Transverse colon (tissue), 4 donors: ENCODE results near the gene PABPN1L. TPM values are rescaled to one million over a fixed set of nuclear protein-coding genes. Genes with fewer than 3 reads are reported as not detected.

Source experiments
- DNase-seq: peaks from one replicate; pipeline ENCODE4 v3.0.0-alpha.2; 2019
- H3K27ac ChIP-seq, 4 donors: fragments of 200-600 bp; sonication (generic); 2 replicates each; pipeline ENCODE4 v1.5.1; 2016 to 2018; ENCODE audit warnings: inconsistent platforms in 4 of 4
- H3K27me3 ChIP-seq: fragments of 200-600 bp; sonication (generic); 2 replicates; pipeline ENCODE4 v1.5.1; 2017; ENCODE audit warnings: inconsistent platforms
- H3K36me3 ChIP-seq, 4 donors: fragments of 200-600 bp; sonication (generic); 2 replicates each; pipeline ENCODE4 v1.5.1; 2017 to 2019; ENCODE audit warnings: inconsistent platforms in 4 of 4
- H3K4me1 ChIP-seq, 4 donors: fragments of 200-600 bp; sonication (generic); 2 replicates each; pipeline ENCODE4 v1.5.1; 2017 to 2020; ENCODE audit warnings: inconsistent platforms in 4 of 4
- H3K4me3 ChIP-seq, 4 donors: fragments of 200-600 bp; sonication (generic); 1 replicate in 1 of 4; 2 replicates in 3 of 4; pipeline versions ENCODE4 v1.5.1 to v1.6.1; 2017 to 2019; ENCODE audit warnings: inconsistent platforms in 4 of 4
- H3K9me3 ChIP-seq, 2 donors: fragments of 200-600 bp; sonication (generic); 2 replicates each; pipeline ENCODE4 v1.5.1; 2017 to 2019; ENCODE audit warnings: inconsistent platforms in 2 of 2
- EP300 ChIP-seq: sonication (generic); formaldehyde crosslinking; IDR thresholded peaks from one replicate; pipeline ENCODE4 v1.6.1; 2017; ENCODE audit warnings: antibody characterized with exemption, low read depth
- POLR2A ChIP-seq: fragments of 450-650 bp; IDR thresholded peaks from one replicate; pipeline ENCODE4 v1.6.1; 2016; ENCODE audit warnings: antibody characterized with exemption, mild to moderate bottlenecking, moderate library complexity
- POLR2AphosphoS5 ChIP-seq, 3 donors: sonication (generic); formaldehyde crosslinking; IDR thresholded peaks; one replicate each; pipeline ENCODE4 v1.6.1; 2016; ENCODE audit warnings: antibody characterized with exemption in 3 of 3
- WGBS, 2 donors: methylation state at CpG; one replicate each; pipeline ENCODE4 v1.1.5; 2018; ENCODE audit warnings: low coverage in 1 of 2; 5-methylcytosine and 5-hydroxymethylcytosine counted together
- in situ Hi-C, 4 donors: fragments of 200-750 bp; cut with MboI; loops; one replicate each; pipeline versions ENCODE4 v1.15.0 to v1.15.1; 2017; ENCODE audit warnings: low sequenced_read_pairs in 3 of 4, low pct_ligation_motif_present in 1 of 4, low pct_unique_long_range_greater_than_20kb in 1 of 4
- intact Hi-C: fragments of 100-400 bp; cut with DNase I; formaldehyde crosslinking; loops from one replicate; pipeline ENCODE4 v1.15.1; 2023; ENCODE audit warnings: low total_unique reads
- total RNA-seq, 4 donors: library from RNA; depleted of rRNA; stranded (reverse); fragments of >200 nt; gene quantifications; one replicate each; pipeline ENCODE4 v1.1.0, GENCODE V29; 2016
- TF ChIP-seq, protein P1 (sequence below), 5 experiments: fragments of 200-600 bp in 3 of 5; fragments of 450-650 bp in 2 of 5; sonication (generic) in 3 of 5; IDR thresholded peaks; 1 replicate in 2 of 5; 2 replicates in 3 of 5; pipeline ENCODE4 v1.5.1; 2016 to 2017; ENCODE audit warnings: antibody characterized with exemption in 5 of 5, inconsistent platforms in 3 of 5, mild to moderate bottlenecking in 2 of 5, moderate library complexity in 1 of 5

Gene PABPN1L
- total RNA-seq, 4 donors from 2014 or later, result not detected

DNA sequence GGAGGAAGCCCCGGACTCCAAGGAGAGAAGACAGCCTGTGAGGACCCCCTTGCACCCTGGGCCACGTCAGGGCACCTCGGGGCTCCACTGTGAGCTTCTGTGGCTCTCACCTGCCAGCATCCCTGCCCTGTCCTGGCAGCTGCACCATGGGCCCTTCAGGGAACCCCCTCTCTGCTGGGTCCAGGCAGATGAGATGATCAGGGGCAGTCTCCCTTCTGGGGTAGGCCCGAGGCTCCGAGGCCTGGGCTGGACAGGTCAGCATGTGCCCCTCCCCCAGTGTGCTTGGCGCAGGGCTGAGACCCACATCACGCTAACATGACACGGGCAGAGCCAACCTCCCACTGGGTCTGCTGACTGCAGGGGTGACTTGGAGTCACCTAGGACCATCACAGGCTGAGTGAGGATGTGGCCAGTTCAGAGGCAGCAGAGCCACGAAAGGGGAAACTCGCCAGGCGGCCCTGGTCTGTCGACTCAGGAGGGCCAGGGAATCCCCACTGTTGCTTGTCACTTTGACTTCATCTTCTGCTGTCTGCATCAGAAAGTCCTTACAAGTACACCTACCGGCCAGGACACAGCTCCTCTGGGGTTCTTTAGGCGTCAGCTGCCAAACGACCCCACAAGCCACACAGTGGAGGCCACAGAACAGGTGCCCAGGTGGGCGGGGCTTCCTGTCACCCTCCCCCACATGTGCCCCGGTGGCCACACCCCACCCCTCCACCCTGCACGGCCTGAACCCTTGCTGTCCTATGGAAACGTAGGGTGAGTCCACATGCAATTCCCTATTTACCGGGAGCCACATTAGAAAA lies 12.0 kb downstream of the PABPN1L start:
- peak; percentile 27 for DNase-seq
- H3K27ac ChIP-seq, result no peak overlapping the region
- in situ Hi-C loops (no loop called here), intact Hi-C loops (no loop called here)
- H3K4me3 ChIP-seq, result no peak overlapping the region
- 42 to 62% methylated on average over 2 to 17 of the region's 20 CpGs for WGBS, 2 donors
- H3K36me3 ChIP-seq, result peaks cover 0 to 4% (median 0%) of the 10 kb centered on the region in 4 donors
- H3K27me3 ChIP-seq, result no peaks in the 10 kb centered on the region
- TF ChIP-seq EP300 (no peak), POLR2A (no peak), POLR2AphosphoS5 (IDR thresholded peaks at IDR 0.05) (no peak)
- TF ChIP-seq, protein P1, sequence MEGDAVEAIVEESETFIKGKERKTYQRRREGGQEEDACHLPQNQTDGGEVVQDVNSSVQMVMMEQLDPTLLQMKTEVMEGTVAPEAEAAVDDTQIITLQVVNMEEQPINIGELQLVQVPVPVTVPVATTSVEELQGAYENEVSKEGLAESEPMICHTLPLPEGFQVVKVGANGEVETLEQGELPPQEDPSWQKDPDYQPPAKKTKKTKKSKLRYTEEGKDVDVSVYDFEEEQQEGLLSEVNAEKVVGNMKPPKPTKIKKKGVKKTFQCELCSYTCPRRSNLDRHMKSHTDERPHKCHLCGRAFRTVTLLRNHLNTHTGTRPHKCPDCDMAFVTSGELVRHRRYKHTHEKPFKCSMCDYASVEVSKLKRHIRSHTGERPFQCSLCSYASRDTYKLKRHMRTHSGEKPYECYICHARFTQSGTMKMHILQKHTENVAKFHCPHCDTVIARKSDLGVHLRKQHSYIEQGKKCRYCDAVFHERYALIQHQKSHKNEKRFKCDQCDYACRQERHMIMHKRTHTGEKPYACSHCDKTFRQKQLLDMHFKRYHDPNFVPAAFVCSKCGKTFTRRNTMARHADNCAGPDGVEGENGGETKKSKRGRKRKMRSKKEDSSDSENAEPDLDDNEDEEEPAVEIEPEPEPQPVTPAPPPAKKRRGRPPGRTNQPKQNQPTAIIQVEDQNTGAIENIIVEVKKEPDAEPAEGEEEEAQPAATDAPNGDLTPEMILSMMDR (IDR thresholded peaks at IDR 0.05), result no peak
- H3K4me1 ChIP-seq, result peaks cover 14 to 31% (median 24%) of the 10 kb centered on the region in 4 donors
- no peaks in the 10 kb centered on the region for H3K9me3 ChIP-seq

DNA sequence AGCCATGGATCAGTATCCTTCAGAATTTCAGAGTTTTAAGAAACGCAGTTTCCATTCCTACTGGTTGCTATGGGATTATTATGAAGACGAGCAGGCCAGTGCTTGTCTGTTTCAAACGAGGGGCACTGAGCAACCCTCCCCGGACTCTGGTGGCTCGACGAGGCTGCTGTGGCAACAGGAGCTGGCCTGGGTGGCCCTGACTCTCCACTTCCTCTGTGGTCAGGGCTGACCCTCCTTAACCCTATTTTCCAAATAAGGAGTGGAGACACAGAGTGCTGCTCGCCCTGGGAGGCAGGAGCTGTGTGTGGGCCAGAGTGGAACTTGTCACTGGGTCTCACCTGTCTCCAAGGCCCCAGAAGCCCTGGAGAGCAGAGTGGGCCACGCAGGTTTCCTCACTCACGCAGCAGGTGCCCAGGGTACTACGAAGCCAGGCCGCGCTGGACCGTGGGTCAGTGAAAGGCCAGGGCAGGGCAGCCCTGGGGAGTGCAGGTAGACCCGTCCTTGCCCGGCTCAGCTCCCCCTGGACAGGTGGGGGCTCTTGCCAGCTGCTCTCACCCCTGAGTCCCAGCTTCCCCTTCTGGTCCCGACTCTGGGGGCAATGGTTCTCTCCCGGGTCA lies 13.0 kb downstream of the PABPN1L start:
- no peaks in the 10 kb centered on the region for H3K36me3 ChIP-seq
- in situ Hi-C loops, result no loop called here
- intact Hi-C loops, result no loop called here
- TF ChIP-seq EP300 (no peak), POLR2A (no peak), POLR2AphosphoS5 (IDR thresholded peaks at IDR 0.05) (no peak)
- TF ChIP-seq, protein P1 (IDR thresholded peaks at IDR 0.05), result no peak
- H3K27ac ChIP-seq, result no peak overlapping the region
- no peak overlapping the region for H3K4me3 ChIP-seq
- DNase-seq, result peak; percentile 19
- H3K27me3 ChIP-seq, result no peaks in the 10 kb centered on the region
- H3K9me3 ChIP-seq, result no peaks in the 10 kb centered on the region
- WGBS, 2 donors, result 89 to 100% methylated on average over 1 to 17 of the region's 17 CpGs
- peaks cover 14 to 29% (median 24%) of the 10 kb centered on the region in 4 donors for H3K4me1 ChIP-seq

DNA sequence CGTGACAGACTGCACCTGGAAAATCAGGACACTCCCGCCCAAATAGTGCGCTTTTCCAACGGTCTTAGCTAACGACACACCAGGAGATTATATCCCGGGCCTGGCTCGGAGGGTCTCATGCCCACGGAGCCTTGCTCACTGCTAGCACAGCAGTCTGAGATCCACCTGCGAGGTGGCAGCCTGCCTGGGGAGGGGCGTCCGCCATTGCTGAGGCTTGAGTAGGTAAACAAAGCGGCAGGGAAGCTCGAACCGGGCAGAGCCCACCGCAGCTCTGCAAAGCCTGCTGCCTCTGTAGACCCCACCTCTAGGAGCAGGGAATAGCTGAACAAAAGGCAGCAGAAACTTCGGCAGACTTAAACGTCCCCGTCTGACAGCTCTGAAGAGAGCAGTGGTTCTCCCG lies 14.8 kb downstream of the PABPN1L start:
- Histone ChIP-seq H3K36me3 (no peaks in the 10 kb centered on the region), H3K4me1 (peaks cover 10 to 20% (median 16%) of the 10 kb centered on the region in 4 donors), H3K4me3 (no peak overlapping the region), H3K27me3 (no peaks in the 10 kb centered on the region), H3K27ac (no peak overlapping the region), H3K9me3 (no peaks in the 10 kb centered on the region)
- TF ChIP-seq, protein P1 (IDR thresholded peaks at IDR 0.05), result no peak
- TF ChIP-seq POLR2A (no peak), POLR2AphosphoS5 (IDR thresholded peaks at IDR 0.05) (no peak), EP300 (no peak)
- intact Hi-C loops, result no loop called here
- WGBS, 2 donors, result 94% methylated on average over 19 of the region's 19 CpGs; no CpG with 5 or more reads in 1 of the 2 donors
- no peak for DNase-seq
- in situ Hi-C loops, result no loop called here

DNA sequence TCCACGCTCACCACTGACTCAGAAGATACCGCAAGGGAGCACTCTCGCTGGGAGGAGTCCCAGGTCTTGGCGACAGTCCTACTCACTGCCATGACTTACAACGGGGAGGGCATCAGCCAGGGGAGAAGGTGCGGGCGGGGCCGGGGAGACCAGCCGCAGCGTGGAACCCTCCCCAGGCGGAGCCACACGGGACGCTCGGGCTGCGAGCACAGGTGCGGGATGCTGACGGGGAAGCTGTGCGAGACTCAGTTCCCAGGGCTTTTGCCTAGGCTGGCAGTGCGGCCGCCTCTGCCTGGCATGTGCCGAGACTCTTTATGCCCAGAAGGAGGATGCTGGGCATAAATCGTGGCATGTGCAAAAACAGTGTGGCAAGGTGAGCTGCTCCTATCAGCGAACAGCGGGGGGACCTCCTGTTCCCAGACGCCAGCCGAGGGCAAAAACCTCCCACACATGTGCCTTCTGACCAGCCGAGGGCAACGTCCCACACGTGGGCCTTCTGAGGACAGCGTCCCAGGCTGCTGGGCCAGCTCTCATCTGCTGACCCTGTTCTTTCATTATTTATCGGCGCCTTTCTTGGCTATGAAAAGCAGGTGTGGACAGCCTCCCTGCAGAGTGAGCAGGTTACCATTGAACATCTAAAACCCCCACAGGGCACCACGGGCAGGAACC lies 15.8 kb downstream of the PABPN1L start:
- DNase-seq, result no peak
- Histone ChIP-seq H3K27me3 (no peaks in the 10 kb centered on the region), H3K27ac (no peak overlapping the region), H3K9me3 (no peaks in the 10 kb centered on the region), H3K4me3 (no peak overlapping the region), H3K4me1 (peaks cover 5 to 13% (median 9%) of the 10 kb centered on the region in 4 donors), H3K36me3 (no peaks in the 10 kb centered on the region)
- TF ChIP-seq POLR2AphosphoS5 (IDR thresholded peaks at IDR 0.05) (no peak), POLR2A (no peak)
- TF ChIP-seq, protein P1 (IDR thresholded peaks at IDR 0.05), result no peak
- WGBS, 2 donors, result 70 to 90% methylated on average over 2 to 33 of the region's 33 CpGs
- in situ Hi-C loops, result no loop called here
- intact Hi-C loops, result no loop called here
